GM19351 (cell line): Measurements from ENCODE around the gene ERBB2.
A peak's percentile ranks its signal among the peaks of the same experiment; 100 is the strongest.
"Not testable (repeated sequence)": the region's sequence is repeated elsewhere in the genome, so short reads cannot be mapped to it uniquely, and the experiment has no call there.

Source experiments
- ATAC-seq: cut with Tn5 transposase; IDR thresholded peaks from one replicate; pipeline ENCODE4 v1.9.1; 2021; ENCODE audit warnings: mild to moderate bottlenecking, moderate library complexity; ENCODE audit not compliant: unreplicated experiment

The ERBB2 gene

DNA sequence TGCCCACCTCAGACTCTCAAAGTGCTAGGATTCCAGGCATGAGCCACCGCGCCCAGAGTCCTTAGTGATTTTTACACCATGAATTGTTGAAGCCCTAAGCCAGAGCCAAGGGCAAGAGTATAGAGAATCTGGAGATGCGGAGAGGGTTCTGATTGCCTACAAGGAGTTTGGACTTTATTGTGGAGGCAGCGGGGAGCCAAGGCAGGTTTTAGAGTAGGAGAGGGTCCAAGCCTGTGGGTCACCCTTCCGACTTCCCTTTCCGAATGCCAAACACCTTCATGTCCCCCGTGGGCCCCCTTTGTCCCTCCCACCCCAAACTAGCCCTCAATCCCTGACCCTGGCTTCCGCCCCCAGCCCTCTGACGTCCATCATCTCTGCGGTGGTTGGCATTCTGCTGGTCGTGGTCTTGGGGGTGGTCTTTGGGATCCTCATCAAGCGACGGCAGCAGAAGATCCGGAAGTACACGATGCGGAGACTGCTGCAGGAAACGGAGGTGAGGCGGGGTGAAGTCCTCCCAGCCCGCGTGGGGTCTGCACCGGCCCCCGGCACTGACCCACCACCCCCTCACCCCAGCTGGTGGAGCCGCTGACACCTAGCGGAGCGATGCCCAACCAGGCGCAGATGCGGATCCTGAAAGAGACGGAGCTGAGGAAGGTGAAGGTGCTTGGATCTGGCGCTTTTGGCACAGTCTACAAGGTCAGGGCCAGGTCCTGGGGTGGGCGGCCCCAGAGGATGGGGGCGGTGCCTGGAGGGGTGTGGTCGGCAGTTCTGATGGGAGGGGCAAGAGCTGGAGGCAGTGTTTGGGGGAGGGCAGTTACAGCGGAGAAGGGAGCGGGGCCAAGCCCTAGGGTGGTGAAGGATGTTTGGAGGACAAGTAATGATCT is 23.3 kb downstream of the ERBB2 start:
- ATAC-seq: no peak

DNA sequence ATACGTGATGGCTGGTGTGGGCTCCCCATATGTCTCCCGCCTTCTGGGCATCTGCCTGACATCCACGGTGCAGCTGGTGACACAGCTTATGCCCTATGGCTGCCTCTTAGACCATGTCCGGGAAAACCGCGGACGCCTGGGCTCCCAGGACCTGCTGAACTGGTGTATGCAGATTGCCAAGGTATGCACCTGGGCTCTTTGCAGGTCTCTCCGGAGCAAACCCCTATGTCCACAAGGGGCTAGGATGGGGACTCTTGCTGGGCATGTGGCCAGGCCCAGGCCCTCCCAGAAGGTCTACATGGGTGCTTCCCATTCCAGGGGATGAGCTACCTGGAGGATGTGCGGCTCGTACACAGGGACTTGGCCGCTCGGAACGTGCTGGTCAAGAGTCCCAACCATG is 24.9 kb downstream of the ERBB2 start:
- ATAC-seq: no peak

DNA sequence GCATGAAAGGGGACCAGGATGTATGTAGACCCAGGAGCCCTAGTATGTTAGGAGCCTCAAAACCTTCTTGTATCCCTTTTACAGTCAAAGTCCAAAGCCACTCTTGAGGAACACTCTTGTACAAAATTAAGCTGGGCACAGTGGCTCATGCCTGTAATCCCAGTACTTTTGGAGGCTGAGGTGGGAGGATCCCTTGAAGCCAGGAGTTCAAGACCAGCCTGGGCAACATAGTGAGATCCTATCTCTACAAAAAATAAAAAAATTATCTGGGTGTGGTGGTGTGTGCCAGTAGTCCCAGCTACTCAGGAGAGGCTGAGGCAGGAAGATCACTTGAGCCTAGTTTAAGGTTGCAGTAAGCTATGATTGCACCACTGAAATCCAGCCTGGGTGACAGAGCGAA is 26.1 kb downstream of the ERBB2 start:
- not testable (repeated sequence) for ATAC-seq

DNA sequence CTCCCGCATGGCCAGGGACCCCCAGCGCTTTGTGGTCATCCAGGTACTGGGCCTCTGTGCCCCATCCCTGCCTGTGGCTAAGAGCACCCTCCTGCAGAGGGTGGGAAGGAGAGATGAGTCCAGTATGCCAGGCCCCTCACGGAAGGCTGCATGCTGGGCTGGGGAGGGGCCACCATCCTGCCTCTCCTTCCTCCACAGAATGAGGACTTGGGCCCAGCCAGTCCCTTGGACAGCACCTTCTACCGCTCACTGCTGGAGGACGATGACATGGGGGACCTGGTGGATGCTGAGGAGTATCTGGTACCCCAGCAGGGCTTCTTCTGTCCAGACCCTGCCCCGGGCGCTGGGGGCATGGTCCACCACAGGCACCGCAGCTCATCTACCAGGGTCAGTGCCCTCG is 26.8 kb downstream of the ERBB2 start:
- no peak for ATAC-seq

DNA sequence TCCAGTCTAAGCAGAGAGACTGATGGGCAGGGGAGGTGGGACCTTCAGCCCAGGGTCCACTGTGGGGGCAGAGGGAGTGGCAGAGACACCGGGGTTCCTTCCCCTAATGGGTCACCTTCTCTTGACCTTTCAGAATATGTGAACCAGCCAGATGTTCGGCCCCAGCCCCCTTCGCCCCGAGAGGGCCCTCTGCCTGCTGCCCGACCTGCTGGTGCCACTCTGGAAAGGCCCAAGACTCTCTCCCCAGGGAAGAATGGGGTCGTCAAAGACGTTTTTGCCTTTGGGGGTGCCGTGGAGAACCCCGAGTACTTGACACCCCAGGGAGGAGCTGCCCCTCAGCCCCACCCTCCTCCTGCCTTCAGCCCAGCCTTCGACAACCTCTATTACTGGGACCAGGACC is 27.7 kb downstream of the ERBB2 start:
- no peak for ATAC-seq

DNA sequence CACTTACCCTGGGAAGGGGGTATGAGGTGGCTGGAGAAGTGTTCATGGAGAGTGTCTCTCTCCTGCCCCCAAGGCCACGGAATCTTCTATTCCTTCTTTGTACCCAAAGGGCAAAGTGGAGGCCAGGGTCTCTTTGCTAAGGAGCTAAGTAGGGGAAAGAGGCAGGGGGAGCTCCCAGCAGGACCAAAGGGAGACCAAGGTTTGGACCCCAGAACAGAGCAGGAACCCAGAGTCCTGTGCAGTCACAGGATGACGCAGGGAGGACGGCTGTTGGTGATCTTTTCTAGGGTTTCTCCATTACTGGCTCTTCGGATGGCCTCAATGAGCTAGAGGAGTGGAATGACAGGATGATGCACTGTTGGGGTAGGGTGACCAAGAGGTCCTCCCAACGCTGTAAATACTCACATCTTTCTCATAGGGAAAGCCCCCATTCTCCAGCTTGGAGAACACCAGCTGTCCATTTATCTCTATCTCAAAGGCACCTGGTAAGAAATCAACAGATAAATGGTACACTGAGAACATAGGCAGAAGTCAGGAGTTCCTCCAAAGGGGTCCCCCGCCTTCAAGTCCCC is 29.5 kb downstream of the ERBB2 start:
- ATAC-seq: no peak

DNA sequence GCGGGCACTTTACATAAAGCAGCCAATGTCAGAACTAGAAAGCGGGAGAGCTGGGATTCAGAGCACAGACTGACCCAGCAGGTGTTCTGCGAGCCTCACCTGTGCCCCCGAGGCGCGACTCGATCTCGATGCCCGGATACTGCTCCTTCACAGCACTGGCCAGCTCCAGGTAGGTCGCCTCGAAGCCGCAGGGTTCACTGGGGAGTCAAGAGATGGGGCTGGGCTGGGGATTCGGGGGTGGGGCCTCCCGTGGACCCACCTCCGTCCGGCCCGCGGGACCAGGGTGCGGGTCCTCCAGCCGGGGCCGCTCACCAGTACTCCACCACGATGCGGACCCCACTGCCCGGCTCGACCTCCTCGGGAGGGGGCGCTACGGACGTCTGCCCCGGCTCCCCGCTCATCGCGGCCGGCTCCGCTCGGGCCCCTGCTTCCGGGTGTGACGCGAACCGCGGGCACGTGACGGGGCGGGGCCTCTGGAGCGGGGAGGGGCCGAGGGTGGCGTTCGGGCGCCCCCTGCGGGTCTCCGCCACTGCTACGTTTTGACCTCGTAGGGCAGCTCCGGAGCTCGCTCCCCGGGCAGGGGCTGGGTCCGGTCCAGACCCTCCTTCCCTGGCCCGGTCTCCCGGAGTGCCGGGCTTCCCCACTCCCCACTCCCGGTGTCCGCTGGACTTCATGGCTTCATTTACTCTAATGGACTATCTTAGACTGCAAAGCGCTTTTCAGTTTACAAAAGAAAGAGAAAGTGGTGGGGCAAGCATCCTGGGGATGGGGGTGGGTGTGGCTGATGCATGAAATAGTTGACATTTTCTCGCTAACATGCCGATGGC is 30.4 kb downstream of the ERBB2 start, which contains the start of gene MIEN1:
MIEN1 (minus strand) TSS at position 438 of the 827 bp plus-strand sequence; CDS start at position 401, 37 bp downstream.
- ATAC-seq: peak; percentile 87

DNA sequence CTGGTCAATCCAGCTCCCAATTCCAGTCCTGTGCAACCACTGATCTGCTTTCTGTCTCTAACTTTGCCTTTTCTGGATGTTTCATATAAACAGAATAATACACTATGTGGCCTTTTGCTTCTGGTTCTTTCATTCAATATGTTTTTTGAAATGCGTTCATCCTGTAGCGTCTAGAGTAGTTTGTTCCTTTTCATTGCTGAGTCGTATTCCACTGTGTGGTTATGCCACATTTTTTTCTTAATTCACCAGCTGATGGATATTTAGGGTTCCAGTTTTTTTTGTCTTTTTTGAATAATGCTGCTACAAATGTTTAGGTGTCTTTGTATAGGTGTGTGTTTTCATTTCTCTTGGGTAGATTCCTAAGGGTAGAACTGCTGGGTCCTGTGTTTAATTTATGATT is 32.7 kb downstream of the ERBB2 start:
- ATAC-seq: no peak

DNA sequence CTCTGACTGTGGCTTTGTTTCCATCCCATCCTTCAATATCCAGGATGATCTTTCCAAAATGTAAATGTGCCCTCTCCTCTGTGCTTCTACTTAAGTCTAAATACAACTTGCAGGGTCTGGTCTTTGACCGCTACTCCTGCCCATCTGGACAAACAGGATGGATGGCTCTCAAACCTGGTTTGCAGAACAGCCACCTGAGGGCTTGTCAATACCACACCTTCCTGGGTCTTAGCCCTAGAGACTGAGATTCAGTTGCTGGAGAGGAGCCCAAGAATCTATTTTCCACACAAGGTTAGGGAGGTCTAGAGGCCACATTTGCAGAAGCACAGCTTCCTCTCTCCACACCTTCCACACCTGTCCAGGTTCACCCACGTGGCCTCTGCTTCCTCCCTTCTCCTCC is 36.0 kb downstream of the ERBB2 start:
- ATAC-seq: no peak

DNA sequence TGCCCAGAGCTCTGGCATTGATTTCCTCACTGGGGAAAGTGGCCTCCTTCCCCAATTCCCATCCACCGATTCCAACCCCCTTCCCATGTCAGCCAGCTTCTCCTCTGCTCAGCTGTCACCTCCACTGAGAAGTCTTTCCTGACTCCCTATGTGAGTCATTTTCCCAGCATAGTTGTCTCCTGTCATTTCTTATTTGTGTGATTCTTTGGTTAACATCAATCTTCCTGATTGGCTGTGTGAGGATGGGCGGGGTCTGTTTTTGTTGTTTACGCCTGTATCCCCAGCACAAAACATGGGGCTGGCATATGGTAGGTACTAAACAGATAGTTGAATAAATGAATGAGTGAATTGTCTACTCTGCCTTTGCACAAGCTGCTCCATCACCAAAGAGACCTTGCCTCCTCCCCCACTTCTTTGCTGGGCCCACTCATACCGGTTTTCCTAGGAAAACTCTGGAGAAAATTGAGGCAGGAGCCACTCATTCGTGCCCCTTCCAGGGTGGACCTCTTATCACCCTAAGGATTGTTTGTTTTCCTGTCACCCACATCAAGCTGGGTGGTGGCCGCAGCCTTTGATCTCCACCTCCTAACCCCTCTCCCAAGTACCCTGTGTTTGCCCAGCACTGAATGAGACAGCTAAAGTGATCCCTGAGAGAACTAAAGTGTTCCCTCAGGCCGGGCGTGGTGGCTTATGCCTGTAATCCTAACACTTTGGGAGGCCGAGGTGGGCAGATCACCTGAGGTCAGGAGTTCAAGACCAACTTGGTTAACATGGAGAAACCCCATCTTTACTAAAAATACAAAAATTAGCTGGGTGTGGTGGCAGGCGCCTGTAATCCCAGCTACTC is 36.7 kb downstream of the ERBB2 start:
- ATAC-seq: no peak

DNA sequence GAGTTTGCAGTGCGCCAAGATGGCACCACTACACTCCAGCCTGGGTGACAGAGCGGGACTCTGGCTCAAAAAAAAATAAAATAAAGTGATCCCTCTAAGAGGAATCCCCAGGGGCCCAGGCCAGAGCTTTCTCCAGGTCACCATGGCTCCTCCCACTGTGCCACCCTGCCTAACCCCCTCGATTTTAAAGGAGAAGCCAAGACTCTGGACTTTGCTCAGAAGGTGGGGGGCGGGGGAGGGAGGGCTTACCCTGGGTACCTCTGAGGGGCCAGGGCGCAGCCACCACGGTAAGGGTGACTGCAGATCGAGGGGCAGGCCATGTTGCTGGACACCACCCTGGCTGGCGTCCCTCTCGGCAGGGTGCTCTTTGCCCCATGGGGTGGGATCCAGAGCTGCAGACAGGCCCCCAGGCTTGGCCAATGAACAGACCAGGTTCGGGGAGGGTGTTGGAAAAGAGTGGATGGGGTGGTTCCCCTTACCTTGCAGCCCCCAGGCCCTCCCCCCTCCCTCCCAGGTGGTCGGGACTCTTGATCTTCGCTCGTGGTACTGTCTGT is 37.4 kb downstream of the ERBB2 start:
- no peak for ATAC-seq

DNA sequence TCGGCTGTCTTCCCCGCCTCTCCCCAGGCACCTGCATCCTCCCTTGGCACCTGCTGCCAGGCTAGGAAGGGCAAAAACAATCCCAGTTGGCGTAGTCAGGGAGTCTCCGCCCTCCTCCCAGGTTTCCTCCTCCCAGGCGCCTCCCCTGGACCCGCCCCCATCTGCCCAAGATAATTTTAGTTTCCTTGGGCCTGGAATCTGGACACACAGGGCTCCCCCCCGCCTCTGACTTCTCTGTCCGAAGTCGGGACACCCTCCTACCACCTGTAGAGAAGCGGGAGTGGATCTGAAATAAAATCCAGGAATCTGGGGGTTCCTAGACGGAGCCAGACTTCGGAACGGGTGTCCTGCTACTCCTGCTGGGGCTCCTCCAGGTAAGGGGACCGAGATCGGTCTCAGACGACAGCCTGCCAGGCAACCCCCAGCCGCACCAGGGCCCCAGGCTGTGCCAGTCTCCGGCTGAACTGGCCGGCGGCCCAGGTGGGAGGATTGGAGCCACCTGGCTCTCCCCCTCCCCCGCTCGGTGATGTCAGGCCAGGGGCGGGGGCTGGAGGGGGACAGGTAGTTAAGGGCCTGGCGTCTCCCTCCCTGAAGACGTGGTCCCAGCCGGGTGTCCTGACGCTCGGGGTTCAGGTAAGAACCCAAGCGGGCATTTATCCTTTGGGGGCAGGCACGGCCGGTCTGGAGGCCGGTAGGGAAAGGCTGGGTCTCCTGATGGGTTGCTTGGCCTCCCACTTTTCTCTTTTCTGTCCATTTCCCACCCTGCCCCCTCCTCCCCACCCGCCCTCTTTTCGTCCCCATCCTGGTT is 38.1 kb downstream of the ERBB2 start, which contains the start of gene GRB7:
GRB7 (plus strand) TSS at position 179 of the 808 bp plus-strand sequence. CDS start 4,364 bp downstream, outside the sequence.
- ATAC-seq: no peak

DNA sequence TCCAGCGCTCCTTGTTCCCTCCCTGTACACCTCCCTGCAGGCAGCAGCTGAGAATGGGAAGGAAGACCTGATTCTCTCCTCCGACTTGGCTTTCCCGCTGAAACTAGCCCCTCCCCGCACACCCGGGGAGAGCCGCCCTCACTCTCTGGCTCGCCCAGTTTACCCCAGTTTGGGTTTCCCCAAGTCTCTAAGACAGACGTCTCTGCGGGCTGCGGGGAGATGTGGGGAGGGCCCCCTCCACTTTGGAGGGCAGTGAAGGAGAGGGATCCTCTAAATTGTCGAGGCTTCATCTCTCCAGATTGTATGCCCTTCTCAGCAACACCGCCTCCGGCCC is 38.7 kb downstream of the ERBB2 start:
- ATAC-seq: no peak

DNA sequence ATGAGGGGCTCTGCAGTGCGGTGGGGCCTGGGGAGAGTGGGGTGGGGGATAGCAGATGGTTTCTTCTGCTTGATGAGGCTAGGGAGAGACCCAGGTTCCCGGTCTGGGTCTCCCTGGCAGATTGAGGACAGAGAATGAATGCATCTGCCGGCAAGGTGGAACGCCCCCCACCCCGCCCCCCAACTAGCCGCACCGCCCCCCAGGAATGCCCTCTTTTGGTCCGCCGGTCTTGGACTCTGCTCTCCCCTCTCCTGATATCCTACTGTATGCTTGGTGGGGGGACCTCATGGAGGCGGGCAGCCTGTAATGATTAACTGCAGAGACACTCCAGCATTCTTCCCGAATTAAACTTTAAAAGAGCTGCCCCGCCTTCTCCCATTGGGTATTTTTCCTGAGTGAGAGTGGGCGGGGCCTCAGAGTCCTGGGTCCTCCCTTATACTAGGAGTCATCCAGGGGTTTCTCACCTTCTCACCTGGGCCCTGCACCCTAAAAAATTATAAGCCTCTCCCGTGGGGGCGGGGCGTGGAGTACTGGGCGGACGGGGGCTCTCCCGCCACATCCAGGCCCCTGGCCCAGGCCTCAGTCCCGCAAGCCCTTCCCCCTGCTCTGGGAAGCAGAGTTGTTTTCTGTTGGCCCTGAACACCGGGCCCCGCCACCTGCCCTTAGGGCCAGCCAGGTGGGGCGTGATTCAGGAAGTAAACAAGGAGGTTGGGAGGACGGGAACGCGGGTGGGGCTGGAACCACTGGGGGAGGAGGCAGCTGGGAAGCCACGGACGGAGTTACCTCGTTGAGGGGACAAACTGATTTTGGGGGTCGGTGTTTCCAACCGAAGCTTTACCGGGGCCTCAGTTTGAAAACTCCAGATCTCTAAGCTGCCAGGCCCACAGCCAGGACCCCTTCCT is 39.4 kb downstream of the ERBB2 start:
- no peak for ATAC-seq

DNA sequence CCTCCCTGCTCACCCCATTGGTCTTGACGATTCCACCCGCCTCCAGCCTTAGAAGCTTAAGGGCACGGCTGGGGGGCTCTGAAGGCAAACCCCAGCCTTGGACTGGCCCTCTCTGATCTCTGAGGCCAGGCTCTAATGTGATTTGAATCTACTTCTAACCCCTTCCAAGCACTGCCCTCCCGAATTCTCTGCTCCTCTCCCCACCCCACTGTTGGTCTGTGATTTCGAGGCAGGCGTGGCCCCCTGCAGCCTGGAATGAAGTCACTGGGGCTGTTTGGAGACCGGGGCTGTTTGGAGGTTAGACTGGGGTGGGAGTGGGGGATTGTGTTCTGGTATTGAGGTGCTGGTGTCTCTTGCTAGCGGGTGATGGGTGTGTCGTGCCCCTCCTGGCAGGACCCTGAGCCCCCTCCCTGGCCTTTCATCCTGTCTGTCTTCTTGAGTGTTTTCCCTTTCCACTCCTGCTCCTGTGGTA is 40.1 kb downstream of the ERBB2 start:
- ATAC-seq: no peak

DNA sequence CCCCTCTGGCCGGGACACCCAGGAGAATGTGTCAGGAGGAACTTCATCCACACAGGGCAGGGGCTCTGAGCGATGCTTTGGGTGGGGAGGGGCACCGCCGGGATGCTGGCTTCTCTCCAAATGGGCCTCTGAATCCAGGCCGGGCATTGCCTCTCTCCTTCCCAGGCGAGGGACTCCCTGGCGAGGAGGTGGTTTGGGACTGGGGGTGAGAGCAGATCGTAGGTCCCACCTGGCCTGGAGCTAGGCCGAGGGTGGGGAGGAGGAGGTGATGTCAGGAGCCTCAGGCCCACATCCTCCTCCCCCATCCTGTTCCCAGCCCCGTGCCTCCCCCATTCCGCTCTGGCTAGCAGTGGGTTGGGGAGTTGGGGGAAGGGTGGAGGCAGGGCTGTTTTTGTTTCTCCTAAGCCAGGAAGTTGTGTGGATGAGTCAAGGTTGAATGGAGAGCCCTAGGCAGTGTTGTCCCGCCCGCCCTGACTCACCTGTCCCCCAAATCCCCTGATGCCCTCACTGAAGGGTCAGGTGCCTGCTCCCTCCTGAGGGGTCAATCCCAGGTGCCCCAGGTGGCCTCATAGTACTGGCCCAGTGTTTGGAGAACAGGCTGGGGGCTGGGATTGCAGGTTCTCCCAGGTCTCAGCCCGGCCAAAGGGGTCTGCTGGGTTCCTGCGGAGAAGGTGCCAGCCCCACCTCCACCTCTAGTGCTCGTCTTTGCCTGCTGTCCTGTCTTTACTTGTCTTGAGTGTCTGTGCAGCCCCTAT is 40.7 kb downstream of the ERBB2 start:
- no peak for ATAC-seq

DNA sequence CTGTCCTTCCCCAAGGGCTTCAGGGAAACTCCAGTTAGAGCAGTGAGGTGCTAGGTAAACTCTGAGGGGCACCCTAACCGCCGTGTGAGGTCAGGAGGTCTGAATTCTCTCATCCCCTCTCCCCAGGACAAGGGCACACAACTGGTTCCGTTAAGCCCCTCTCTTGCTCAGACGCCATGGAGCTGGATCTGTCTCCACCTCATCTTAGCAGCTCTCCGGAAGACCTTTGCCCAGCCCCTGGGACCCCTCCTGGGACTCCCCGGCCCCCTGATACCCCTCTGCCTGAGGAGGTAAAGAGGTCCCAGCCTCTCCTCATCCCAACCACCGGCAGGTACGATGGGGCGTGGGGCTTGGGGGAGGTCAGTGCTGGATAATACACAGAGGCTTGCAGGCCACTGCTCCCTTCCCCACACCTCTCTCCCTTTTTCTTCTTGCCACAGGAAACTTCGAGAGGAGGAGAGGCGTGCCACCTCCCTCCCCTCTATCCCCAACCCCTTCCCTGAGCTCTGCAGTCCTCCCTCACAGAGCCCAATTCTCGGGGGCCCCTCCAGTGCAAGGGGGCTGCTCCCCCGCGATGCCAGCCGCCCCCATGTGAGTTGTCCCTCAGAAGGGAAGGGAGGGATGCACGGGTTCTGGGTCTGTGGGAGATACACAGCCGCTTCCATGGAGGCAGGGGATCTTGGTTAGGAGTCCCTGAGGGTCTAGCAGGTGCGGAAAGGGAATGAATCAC is 42.4 kb downstream of the ERBB2 start:
- no peak for ATAC-seq
